Stomach (tissue), 4 donors: ENCODE measurements around the gene ADAMTS10.

ENCODE experiments used
- CTCF ChIP-seq, 7 experiments: fragments of 450-650 bp in 4 of 7; fragments of 200-600 bp in 3 of 7; sonication (generic) in 3 of 7; IDR thresholded peaks; one replicate each; pipeline ENCODE4 v1.5.1; 2016 to 2019; ENCODE audit warnings: antibody characterized with exemption in 7 of 7, control low read depth in 2 of 7, mild to moderate bottlenecking in 1 of 7
- EP300 ChIP-seq: sonication (generic); formaldehyde crosslinking; IDR thresholded peaks from one replicate; pipeline ENCODE4 v1.6.1; 2017; ENCODE audit warnings: antibody characterized with exemption
- POLR2AphosphoS5 ChIP-seq, 3 donors: sonication (generic); formaldehyde crosslinking; IDR thresholded peaks; one replicate each; pipeline ENCODE4 v1.6.1; 2016; ENCODE audit warnings: antibody characterized with exemption in 3 of 3

GRCh38 chr19:8611877-8612806 is 1.6 kb upstream of the ADAMTS10 start:
- no peak for TF ChIP-seq CTCF (IDR thresholded peaks at IDR 0.05)
- no peak for TF ChIP-seq EP300
- TF ChIP-seq POLR2AphosphoS5 (IDR thresholded peaks at IDR 0.05), result no peak
